Stimulated activated CD4-positive, alpha-beta T cell treated with anti-CD3 and anti-CD28 coated beads, Interleukin-2, amount 100 ng/mL, for 4 hours (primary cell): ENCODE measurements around the gene CENPM.
"Not testable (repeated sequence)": the region's sequence is repeated elsewhere in the genome, so short reads cannot be mapped to it uniquely, and the experiment has no call there.

Experiments
- DNase-seq: peaks from one replicate; pipeline ENCODE4 v3.0.0-alpha.2; 2020; ENCODE audit warnings: low read depth

The CENPM gene

DNA sequence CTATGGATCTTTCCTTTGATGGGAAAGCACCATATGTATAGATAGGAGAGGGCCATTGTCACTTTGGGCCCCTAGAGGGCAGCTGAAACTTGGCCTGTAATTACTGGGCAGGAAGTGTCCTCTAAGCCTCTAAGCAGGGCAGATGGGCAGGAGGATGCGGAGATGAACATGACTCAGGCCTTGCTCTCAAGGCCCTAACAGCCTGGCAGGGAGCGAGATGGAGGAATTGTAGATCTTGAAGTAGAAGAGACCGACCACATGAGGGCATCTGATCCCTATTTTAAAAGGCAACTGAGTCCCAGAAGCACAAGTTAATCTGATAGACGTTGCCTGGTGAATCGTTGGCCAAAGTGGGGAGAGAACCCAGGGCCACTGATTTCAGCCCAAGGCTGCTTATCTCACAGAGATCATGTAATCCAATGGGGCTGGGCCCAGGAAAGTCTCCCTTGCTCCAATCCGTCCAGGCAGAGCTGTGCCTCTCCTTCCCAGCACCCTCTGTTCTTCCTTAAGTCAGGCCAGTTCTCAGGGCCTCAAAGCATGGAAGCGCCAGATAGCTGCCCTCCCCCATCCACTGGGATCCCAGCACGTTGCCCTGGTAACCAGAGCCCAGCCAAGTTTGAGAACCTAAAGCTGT is 19.8 kb upstream of the CENPM start:
- DNase-seq: peak; percentile 20

DNA sequence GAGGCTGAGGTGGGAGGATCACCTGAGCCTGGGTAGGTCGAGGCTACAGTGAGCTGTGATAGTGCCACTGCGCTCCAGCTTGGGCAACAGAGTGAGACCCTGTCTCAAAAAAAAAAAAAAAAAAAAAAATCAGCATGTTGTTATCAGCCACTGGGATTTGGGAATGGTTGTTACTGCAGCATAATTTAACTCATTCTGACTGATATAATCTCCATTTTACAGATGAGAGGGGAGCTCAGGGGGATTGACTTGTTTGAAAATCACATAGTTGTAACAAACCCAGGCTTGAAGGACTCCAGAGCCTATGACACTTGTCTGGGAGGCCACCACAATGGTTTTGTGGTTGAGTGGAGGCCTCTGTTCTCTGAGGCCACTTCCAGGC is 19.3 kb upstream of the CENPM start:
- DNase-seq: no peak

DNA sequence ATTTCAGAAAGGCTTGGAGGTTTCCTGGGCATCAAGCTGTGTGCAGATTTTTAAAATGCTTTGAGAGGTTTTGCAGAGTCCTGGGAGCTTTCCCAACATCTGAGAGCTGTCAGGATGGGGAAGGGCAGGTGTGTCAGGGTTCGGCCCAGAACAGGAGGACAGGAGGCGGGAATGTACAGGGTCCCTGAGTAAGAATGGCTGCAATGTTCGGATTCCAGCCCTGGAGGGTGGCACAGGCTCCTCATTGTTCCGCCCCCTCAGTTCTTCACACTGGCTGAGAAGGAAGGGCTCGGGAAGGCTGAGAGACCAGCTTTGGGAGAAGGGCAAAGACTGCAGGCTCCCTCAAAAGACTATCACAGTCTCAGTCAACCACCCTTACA is 17.1 kb upstream of the CENPM start:
- no peak for DNase-seq

DNA sequence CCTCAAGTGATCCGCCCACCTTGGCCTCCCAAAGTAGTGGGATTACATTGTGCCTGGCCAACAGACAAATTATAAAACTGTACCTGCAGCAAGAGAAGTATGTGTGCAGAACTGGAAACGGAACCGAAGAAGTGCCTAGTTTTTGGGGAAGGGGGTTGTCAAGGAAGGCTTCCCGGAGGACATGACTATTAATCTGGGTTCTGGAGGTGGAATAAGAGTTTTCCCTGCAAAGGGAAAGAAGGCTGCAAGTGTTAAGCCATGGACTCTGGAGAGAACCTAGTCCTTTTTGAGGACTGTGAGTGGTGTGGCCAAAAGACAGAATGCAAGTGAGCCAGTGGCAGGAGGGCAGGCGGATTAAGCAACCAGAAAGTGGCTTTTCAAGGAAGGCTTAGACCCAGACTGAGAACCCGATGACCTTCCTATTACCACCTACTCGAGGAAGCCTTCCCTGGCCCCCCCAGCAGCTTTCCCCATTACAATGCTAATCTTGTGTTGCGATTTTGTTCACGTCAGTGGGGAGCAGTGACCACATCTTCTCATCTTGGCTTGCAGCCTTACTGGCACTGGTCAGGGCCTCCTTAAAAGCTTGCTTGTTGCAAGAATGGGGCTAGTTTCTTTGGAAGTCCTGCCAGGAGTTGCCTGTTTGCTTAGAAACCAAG is 16.6 kb upstream of the CENPM start:
- no peak for DNase-seq

DNA sequence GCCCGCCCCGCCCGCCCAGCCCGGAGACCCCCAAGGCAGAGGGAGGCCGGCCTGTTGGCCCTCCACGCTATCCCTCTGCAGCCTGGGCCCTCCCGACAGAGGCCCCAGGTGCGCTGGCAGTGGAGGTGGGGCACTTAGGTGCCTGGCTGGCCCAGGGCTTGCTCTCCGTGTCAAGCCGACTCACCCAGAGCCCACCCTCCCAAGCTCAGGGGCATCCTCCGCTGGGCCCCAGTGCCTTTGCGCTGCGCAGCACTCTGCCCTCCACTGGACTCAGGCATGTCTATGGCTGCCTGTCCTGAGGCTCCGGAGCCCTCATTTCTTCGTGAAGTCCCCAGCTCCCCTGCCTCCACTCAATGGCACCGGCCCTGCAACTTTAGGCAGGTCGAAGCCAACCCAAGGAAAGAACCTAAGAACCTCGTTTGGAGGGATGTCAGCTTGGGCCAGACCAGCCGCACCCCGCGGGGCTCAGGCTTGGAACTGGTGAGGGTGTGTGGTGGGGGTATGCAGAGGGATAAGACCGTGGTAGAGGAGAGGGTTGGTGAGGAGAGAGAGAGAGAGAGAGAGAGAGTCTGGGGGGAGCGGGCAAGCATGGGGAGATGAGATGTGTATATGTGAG is 11.1 kb upstream of the CENPM start:
- DNase-seq: no peak

DNA sequence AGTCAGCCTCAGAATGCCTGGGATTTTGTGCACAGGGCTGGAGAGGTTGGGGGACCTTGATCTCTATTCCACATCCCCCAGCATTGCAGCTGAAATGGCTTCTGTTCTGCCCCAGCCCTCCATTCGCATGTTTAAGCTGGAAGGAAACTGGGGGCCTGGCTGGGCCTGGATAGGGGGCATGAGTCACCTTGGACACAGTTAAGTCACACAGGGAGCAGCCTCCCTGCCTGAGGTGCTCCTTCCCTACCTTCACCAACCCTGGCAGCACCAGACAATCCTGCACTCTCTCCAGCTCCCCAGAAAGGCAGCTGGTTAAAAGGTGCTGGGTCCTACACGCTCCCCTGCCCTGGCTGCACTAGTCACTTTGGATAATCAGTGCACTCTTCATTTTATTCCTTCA is 5.8 kb upstream of the CENPM start:
- DNase-seq: no peak

DNA sequence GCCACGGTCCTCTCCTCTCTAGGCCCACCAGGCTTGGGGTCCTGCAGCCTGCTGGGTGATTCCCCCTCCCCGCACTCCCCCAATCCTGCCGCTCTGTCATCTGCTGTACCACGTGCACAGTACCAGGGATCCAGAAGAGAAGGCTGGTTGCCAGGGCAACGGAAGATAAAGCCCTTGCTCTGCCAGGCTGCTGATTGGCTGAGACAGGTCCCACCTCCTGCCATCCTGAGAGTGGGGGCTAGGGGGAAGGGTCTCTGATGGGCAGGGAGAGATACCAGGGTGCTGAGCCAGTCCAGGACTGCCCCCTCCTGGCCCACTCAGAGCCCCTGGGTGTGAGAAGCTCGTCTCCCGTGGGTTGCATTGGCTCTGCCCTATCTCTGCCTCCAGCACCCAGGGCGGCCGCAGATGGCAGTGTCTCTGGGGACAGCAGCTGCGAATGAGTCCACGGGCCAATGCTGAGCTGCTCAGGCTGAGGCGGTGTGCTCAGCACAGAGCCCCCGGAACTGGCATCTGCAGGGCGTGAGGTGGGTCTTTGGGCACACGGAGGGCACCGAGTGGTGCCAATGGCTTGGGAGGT is 5.0 kb upstream of the CENPM start, which contains the start of gene SMIM45:
TSS of gene SMIM45 (plus strand) at position 253 of the 577 bp plus-strand sequence.
- no peak for DNase-seq

DNA sequence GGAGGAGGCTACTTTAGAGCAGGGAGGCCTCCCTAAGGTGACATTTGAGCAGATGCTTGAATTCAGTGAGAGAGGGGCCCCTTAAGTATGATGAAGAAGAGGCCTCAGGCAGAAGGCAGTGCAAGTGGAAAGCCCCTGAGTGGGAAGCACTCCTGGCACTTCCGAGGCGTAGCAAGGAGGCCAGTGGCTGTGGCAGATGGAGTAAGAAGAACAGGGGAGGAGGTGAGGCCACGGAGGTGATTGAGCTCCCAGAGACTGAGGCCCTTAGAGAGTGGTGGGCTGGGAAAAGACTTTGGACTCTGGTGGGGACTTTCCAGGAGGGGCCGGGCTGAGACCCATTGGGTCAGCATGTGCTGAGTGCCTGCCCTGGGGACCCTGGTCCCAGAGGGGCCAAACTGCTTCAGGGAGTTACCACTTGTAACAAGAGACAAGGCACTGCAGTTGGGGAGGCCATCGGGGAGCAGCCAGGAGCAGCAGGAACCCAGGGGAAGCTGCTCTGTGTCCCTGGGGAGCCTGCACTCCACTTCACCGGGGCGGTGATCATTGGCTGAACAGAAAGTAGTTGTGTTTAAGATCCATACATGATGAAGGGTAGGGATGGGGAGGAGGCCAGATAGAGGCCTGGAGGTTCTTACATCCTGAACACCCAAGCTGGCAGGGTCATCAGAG is 2.5 kb upstream of the CENPM start:
- DNase-seq: no peak

GRCh38 chr22:41948928-41949296 is 2.0 kb upstream of the CENPM start:
- not testable (repeated sequence) for DNase-seq

DNA sequence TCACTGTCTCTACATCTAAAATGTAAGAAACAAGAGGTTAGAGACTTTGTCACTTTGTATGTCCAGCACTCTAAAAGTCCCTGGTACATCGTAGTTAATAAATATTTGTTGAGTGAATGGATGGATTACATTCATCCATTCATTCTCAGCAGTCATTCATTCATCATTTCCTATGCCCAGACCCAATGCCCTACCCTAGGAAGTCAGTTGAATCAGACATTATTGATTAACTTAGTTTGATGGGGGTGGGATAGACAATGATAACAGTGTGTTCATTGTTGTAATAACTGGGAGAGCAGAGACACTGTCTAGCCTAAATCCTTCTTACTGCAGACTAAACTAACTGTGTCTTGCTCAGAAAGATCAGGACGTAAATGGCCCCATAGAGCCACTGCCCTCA is 1.2 kb upstream of the CENPM start:
- no peak for DNase-seq

DNA sequence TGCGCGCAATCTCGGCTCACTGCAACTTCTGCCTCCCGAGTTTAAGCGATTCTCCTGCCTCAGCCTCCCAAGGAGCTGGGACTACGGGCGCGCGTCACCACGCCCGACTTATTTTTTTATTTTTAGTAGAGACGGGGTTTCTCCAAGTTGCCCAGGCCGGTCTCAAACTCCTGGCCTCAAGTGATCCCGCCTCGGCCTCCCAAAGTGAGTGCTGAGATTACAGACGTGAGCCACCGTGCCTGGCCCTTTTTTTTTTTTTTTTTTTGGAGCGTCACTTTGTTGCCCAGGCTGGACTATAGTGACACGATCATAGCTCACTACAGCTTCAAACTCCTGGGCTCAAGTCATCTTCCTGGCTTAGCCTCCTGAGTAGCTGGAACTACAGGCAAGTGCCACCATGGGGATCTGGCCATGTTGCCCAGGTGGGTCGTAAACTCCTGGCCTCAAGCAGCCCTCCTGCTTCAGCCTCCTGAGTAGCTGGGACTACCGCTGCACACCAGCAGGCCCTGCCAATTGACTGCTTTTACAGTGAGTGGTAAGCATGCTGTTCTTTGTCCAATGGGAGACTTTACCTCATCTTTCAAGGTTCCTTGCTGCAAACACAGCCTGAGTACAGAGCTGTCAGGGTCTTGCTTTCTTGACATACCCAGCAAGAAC is 600 bp upstream of the CENPM start:
- DNase-seq: no peak

- DNase-seq: no peak
Measured at GRCh38 chr22:41943661-41944209, 3.2 kb downstream of the CENPM start.

GRCh38 chr22:41940832-41941765 is 5.9 kb downstream of the CENPM start:
- DNase-seq: peak; percentile 78

GRCh38 chr22:41939981-41940831 is 6.7 kb downstream of the CENPM start:
- peak; percentile 94 for DNase-seq

GRCh38 chr22:41936894-41937169 is 10.1 kb downstream of the CENPM start:
- no peak for DNase-seq

DNA sequence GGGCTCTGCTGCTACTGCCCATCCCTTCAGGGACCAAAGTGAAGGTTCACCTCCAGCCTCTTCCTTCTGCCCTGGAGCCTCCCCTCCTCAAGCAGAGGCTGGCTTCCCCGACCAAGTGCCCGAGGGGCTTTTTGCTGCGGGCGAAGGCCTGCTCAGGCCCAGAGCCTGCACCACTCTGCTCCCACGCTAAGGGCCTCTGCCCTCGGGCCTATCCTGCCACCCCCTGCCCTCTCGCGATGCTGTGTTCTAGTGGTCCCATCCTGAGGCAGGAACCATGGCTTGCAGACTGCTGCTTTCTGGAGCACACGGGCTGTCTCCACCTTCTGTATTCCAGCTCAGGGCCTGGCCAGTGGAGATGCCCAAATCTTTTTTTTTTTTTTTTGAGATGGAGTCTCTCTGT is 11.4 kb downstream of the CENPM start:
- DNase-seq: no peak

GRCh38 chr22:41935015-41935351 is 12.0 kb downstream of the CENPM start:
- no peak for DNase-seq

DNA sequence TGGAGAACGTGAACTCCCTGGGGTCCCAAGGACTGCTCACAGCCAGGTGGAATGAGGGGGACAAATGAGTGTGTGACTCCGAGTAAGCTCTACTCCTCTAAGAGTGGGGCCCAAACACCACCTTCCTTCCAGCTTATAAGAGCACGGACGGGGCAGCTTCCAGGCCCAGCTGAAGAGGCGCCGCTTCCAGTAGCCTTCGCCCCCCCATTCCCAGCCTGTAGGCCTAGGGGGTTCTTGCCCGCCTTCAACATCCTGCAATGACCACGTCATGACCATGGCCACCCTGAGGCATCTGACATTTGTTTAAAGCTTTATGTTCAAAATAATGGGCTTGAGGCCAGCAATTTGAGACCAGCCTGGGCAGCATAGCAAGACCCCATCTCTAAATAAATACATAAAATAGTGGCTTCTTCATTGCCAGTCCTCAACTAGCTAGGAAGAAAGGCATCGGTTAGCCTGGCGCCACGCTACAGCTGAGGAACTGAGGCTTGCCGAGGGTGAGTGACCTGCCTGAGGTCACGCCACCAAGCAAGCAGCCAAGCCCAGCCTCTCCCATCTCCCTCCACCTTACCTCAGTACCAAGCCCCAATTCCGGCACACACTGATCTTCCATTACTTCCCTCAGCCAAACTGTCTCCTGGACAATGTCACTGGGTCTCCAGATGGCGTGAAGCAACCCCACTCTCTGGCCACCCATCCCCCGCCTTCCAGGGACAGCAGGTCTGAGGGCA is 12.5 kb downstream of the CENPM start:
- no peak for DNase-seq

DNA sequence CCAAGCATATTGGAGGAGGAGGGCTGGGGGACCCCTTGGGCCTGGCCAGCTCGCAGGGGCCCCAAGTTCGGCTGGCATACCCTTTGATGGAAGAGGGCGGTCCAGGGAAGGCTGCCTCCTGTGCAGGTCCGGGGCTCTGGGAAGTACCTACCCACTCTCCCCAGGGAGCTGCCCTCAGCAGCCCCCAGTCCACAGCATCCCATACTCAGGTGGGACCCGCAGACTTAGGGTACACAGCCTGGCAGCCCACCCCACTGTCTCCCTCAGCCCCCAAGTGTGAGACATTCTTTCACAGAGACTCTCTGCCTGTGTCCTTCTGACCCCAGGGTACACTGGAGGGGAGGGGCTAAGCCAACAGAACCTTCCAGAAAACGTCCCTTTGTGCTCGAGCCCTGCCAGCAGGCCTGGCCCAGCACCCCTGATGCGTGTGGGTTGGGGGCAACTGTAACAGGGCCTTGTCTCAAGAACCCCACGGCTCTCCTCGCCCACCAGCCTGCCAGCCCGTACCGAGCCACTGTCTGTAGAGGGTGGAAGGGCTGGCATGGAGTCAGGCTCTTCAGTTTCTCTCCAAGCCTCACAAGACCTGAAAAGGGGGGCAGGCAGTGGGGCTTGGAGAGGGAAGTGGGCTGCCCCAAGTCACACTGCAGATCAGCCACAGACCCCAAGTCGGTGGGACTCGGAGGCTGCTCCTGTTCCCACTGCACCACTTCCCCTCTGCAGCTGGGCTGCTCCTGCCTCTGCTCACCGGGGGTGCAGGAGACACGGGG is 13.4 kb downstream of the CENPM start:
- no peak for DNase-seq
